CD4-positive, alpha-beta T cell (primary cell): ENCODE results near the gene C2orf49. TPM values are rescaled to one million over a fixed set of nuclear protein-coding genes. Genes with fewer than 3 reads are reported as not detected.

Source experiments
- ATAC-seq: fragments of 200-7000 bp; cut with Tn5 transposase; one replicate; pipeline ENCODE4 v1.10.0; 2022; ENCODE audit warnings: mild to moderate bottlenecking; ENCODE audit not compliant: poor library complexity
- CTCF ChIA-PET: fragments of 350-600 bp; sonication (Branson Sonifier 250); formaldehyde crosslinking; loops from one replicate; lab custom pipeline; 2021; ENCODE audit warnings: antibody characterized with exemption, inconsistent platforms; lab: Charles Lee
- POLR2A ChIA-PET: fragments of 350-600 bp; sonication (Branson Sonifier 250); formaldehyde crosslinking; loops from one replicate; lab custom pipeline; 2021; ENCODE audit warnings: antibody characterized with exemption, inconsistent platforms; lab: Charles Lee
- DNase-seq, 14 experiments: peaks; one replicate each; pipeline ENCODE4 v3.0.0-alpha.2; 2013 to 2020; ENCODE audit warnings: mixed read lengths in 2 of 14
- H3K27ac ChIP-seq, 2 donors: one replicate each; pipeline versions ENCODE4 v1.5.1 to v1.7.0; 2013; ENCODE audit warnings: low read length in 2 of 2, low read depth in 1 of 2, mild to moderate bottlenecking in 1 of 2
- H3K27me3 ChIP-seq, 2 experiments: 1 replicate in 1 of 2; 2 replicates in 1 of 2; pipeline versions ENCODE4 v1.6.1 to v1.7.0; 2013; ENCODE audit warnings: low read length in 2 of 2, control low read depth in 1 of 2, mild to moderate bottlenecking in 1 of 2, moderate library complexity in 1 of 2; ENCODE audit not compliant: insufficient read depth in 2 of 2, control insufficient read depth in 1 of 2
- H3K36me3 ChIP-seq: one replicate; pipeline ENCODE4 v1.6.1; 2013; ENCODE audit warnings: low read length, control low read depth; ENCODE audit not compliant: insufficient read depth
- H3K4me1 ChIP-seq: one replicate; pipeline ENCODE4 v1.6.1; 2013; ENCODE audit warnings: low read length, control low read depth; ENCODE audit not compliant: insufficient read depth
- H3K4me3 ChIP-seq: one replicate; pipeline ENCODE4 v1.5.1; 2013; ENCODE audit warnings: mild to moderate bottlenecking, low read length, moderate library complexity
- H3K9me3 ChIP-seq, 2 experiments: 1 replicate in 1 of 2; 2 replicates in 1 of 2; pipeline versions ENCODE4 v1.6.1 to v1.7.0; 2013; ENCODE audit warnings: low read length in 2 of 2, mild to moderate bottlenecking in 2 of 2, control low read depth in 1 of 2, moderate library complexity in 1 of 2; ENCODE audit not compliant: control insufficient read depth in 1 of 2, insufficient read depth in 1 of 2
- H3K27ac Mint-ChIP-seq: one replicate; pipeline ENCODE4 v1.8.0; 2020; ENCODE audit warnings: mixed read lengths
- H3K27me3 Mint-ChIP-seq: one replicate; pipeline ENCODE4 v1.8.0; 2021; ENCODE audit warnings: mixed read lengths
- H3K36me3 Mint-ChIP-seq: one replicate; pipeline ENCODE4 v1.8.0; 2021; ENCODE audit warnings: low read depth, mixed read lengths
- H3K4me1 Mint-ChIP-seq: one replicate; pipeline ENCODE4 v1.8.0; 2021; ENCODE audit warnings: low read depth, mixed read lengths
- H3K4me3 Mint-ChIP-seq: one replicate; pipeline ENCODE4 v1.8.0; 2020; ENCODE audit warnings: mild to moderate bottlenecking, mixed read lengths
- H3K9me3 Mint-ChIP-seq: one replicate; pipeline ENCODE4 v1.8.0; 2020; ENCODE audit warnings: mixed read lengths
- intact Hi-C, 2 experiments: fragments of 100-400 bp; cut with DNase I in 1 of 2; cut with micrococcal nuclease in 1 of 2; formaldehyde crosslinking; loops; one replicate each; pipeline versions ENCODE4 v1.15.1 to v1.9.0; 2023 to 2025; cut with DNase I, micrococcal nuclease
- total RNA-seq, 174 experiments: library from RNA in 2 of 174; stranded (reverse) in 2 of 174; gene quantifications; one replicate each; pipeline ENCODE4 v1.2.3 and lab custom pipeline; 2021 to 2026
- TF ChIP-seq, protein P1 (sequence below): fragments of 200-600 bp; IDR thresholded peaks from one replicate; pipeline ENCODE4 v1.8.0; 2022; ENCODE audit warnings: antibody characterized with exemption, mild to moderate bottlenecking

C2orf49 gene
- total RNA-seq, 2 experiments from 2014 or later, result 28.8 to 29.4 TPM

DNA sequence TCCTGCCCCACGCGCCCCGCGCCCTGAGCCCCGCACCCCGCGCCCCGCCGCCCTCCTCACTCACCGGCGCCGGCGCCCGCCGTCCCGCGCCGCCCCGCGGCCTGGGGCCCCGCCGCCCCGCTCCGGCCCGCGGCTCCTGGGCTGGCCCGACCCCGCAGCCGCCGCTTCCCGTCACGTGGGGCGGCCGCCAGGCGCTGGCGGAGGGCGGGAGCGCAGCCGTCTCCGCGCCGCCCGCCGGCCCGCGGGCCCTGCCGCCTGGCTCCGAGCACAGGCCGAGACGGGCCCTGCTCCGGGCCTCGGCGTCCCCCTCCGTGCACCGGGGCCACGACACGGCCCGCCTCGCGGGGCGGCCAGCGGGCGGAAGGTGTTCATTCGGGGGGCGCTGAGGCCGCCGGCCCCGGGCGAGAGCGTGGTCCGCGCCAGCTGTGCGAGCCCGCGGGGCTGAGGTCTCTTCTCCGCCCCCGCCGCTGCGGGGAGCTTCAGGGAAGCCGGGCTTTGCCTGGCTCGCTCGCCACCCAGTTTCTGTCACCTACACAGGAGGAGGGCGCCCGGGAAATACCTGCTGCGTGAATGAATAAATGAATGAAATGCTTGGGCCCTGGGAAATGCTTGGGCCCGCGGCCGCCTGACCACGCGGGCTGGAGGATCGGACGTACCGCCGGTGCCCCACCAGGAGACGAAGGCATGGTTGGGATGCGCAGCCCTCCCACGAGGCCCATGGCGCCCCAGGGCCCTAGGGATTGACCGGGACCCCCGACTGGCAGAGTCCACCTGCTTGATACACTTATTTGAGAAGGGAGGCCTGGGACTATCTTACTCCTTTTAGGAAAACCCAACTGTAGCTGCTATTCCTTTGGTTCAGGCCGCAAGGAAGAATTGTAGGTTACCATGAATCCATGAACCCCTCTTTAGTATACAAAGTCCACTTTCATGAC is 7.5 kb upstream of the C2orf49 start, which contains the start of gene TGFBRAP1:
Gene TGFBRAP1 (minus strand): TSS at position 175 of the 935 bp plus-strand sequence. CDS start 21,434 bp downstream, outside the sequence.
- intact Hi-C loops, result loop anchor here (10.0 kb wide), 3 partner anchors 415 to 865 kb away; partner anchors contain the start of genes NCK2 (in 1 of the 2) and UXS1 (in 1 of the 2)
- H3K36me3 Mint-ChIP-seq, result peaks cover 29% of the 10 kb centered on the region
- H3K4me3 Mint-ChIP-seq, result peak within 1 kb of the TSS; percentile 91
- ChIA-PET POLR2A (interaction anchor here (1.0 to 3.3 kb wide), 5 partner anchors 8 to 831 kb away, joined by 3 to 23 read pairs (median 4); partner anchors contain the start of gene C2orf49), CTCF (interaction anchor here (0.9 kb wide), 2 partner anchors 9 to 11 kb away, joined by 3 to 4 read pairs; no protein-coding TSS in a partner anchor)
- Histone ChIP-seq H3K4me3 (peak within 1 kb of the TSS; percentile 73), H3K27me3 (no peaks in the 10 kb centered on the region), H3K4me1 (peaks cover 29% of the 10 kb centered on the region), H3K36me3 (peaks cover 4% of the 10 kb centered on the region), H3K9me3 (no peaks in the 10 kb centered on the region), H3K27ac (peak within 1 kb of the TSS; percentile 83 to 87)
- peak; percentile 13 to 85 (median 50) for DNase-seq
- H3K9me3 Mint-ChIP-seq, result no peaks in the 10 kb centered on the region
- H3K27ac Mint-ChIP-seq, result peak within 1 kb of the TSS; percentile 94
- TF ChIP-seq, protein P1, sequence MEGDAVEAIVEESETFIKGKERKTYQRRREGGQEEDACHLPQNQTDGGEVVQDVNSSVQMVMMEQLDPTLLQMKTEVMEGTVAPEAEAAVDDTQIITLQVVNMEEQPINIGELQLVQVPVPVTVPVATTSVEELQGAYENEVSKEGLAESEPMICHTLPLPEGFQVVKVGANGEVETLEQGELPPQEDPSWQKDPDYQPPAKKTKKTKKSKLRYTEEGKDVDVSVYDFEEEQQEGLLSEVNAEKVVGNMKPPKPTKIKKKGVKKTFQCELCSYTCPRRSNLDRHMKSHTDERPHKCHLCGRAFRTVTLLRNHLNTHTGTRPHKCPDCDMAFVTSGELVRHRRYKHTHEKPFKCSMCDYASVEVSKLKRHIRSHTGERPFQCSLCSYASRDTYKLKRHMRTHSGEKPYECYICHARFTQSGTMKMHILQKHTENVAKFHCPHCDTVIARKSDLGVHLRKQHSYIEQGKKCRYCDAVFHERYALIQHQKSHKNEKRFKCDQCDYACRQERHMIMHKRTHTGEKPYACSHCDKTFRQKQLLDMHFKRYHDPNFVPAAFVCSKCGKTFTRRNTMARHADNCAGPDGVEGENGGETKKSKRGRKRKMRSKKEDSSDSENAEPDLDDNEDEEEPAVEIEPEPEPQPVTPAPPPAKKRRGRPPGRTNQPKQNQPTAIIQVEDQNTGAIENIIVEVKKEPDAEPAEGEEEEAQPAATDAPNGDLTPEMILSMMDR, result no peak
- no peaks in the 10 kb centered on the region for H3K27me3 Mint-ChIP-seq
- ATAC-seq, result peak; percentile 86
- peaks cover 45% of the 10 kb centered on the region for H3K4me1 Mint-ChIP-seq

DNA sequence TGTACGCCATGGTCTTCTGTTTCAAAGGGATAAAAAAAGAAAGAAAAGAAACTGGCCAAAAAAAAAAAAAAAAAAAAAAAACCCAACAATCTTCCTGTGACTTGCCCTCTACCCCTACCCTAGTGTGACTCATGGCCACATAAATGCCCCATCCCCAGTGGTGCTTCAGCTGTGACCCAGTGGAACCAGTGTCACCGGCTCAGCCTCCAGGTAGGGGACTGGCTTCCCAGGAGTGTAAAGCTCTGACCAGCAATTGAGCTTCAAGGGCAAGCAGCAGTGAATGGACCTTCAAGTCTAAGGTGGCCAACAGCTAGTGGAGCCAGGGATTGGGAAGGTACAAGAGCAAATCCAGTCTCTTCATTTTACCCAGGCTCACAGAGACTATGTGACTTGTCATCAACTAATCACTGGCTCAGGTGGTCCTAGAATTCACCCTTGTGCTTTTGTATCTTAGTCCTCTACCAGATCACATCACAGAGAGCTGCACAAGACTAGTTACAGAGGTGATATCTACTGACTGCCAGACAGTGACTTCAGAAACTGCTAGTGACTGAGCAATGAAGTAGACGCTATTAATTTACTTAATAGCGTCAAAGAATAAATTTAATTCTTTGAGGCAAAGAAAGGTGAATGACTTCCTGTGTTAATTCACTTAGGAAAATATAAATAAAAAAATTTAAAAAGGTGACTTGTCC is 6.5 kb upstream of the C2orf49 start:
- Mint-ChIP-seq H3K4me1 (peaks cover 36% of the 10 kb centered on the region), H3K36me3 (peaks cover 22% of the 10 kb centered on the region), H3K9me3 (no peaks in the 10 kb centered on the region), H3K27me3 (no peaks in the 10 kb centered on the region), H3K4me3 (peak overlapping the region; percentile 91), H3K27ac (peak overlapping the region; percentile 94)
- Histone ChIP-seq H3K27me3 (no peaks in the 10 kb centered on the region), H3K4me1 (peaks cover 29% of the 10 kb centered on the region), H3K9me3 (no peaks in the 10 kb centered on the region), H3K4me3 (no peak overlapping the region), H3K27ac (no peak overlapping the region), H3K36me3 (peaks cover 4% of the 10 kb centered on the region)
- TF ChIP-seq, protein P1, result no peak
- CTCF ChIA-PET, result no interaction called here
- POLR2A ChIA-PET, result interaction anchor here (1.1 kb wide), 1 partner anchor 830 kb away, joined by 4 read pairs; no protein-coding TSS in a partner anchor
- DNase-seq (peak in 2 of 14 experiments; percentile 24 to 37), ATAC-seq (no peak)
- intact Hi-C loops, result loop anchor here (10.0 kb wide), 2 partner anchors 414 to 764 kb away; partner anchors contain the start of gene NCK2 (in 1 of the 2)

DNA sequence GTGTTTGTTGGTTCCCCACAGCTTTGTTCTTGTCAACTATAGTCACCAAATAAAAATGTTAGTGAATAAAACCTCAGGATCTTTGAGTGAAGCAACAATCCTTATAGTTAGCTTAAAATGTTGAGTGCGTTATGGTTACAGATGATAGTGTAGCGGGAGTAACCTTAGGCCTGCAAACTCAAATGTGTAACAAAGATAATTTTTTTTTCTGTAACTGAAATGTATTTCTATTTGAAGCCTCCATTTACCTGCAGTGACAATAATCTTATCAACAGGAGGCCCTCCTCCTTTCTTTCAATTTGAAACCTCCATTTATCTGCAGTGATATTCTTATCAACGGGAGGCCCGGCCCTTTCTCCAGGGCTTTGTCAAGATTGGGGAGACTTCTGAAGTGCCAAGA is 3.1 kb upstream of the C2orf49 start:
- H3K9me3 ChIP-seq, result no peaks in the 10 kb centered on the region
- no peaks in the 10 kb centered on the region for H3K27me3 ChIP-seq
- H3K36me3 Mint-ChIP-seq, result peaks cover 25% of the 10 kb centered on the region
- peaks cover 32% of the 10 kb centered on the region for H3K4me1 ChIP-seq
- TF ChIP-seq, protein P1, result no peak
- H3K27ac Mint-ChIP-seq, result no peak overlapping the region
- peak overlapping the region; percentile 38 for H3K4me3 Mint-ChIP-seq
- intact Hi-C loops, result loop anchor here (10.0 kb wide), 2 partner anchors 411 to 761 kb away; partner anchors contain the start of gene NCK2 (in 1 of the 2)
- ATAC-seq (no peak), DNase-seq (no peak)
- ChIA-PET POLR2A (no interaction called here), CTCF (no interaction called here)
- H3K4me3 ChIP-seq, result no peak overlapping the region
- peaks cover 4% of the 10 kb centered on the region for H3K36me3 ChIP-seq
- peaks cover 43% of the 10 kb centered on the region for H3K4me1 Mint-ChIP-seq
- no peak overlapping the region for H3K27ac ChIP-seq
- H3K27me3 Mint-ChIP-seq, result no peaks in the 10 kb centered on the region
- H3K9me3 Mint-ChIP-seq, result no peaks in the 10 kb centered on the region
